GM23248 (cell line): Measurements from ENCODE around the gene ARHGAP10.
"Not testable (repeated sequence)": the region's sequence is repeated elsewhere in the genome, so short reads cannot be mapped to it uniquely, and the experiment has no call there.

Experiments
- EZH2 ChIP-seq: fragments of 200-600 bp; sonication (generic); IDR thresholded peaks from 2 replicates; pipeline ENCODE4 v1.6.1; 2018; ENCODE audit warnings: antibody characterized with exemption, mild to moderate bottlenecking; ENCODE audit not compliant: insufficient read depth, poor library complexity, severe bottlenecking
- EZH2phosphoT487 ChIP-seq: fragments of 200-600 bp; sonication (generic); IDR thresholded peaks from 2 replicates; pipeline ENCODE4 v1.6.1; 2018; ENCODE audit warnings: antibody characterized with exemption, moderate library complexity, mild to moderate bottlenecking, low read depth; ENCODE audit not compliant: insufficient read depth

GRCh38 chr4:147912106-147912505 lies 180.2 kb downstream of the ARHGAP10 start:
- TF ChIP-seq EZH2, EZH2phosphoT487: not testable (repeated sequence)
